Endothelial cell of umbilical vein (primary cell): ENCODE results near the gene ZNF778.

ENCODE experiments used
- POLR2A ChIP-seq: IDR thresholded peaks from 2 replicates; pipeline ENCODE4 v1.6.1; 2012; ENCODE audit warnings: low read depth, mild to moderate bottlenecking, control low read depth, low read length
- TF ChIP-seq, protein P1 (sequence below), 2 donors: IDR thresholded peaks; 1 replicate in 1 of 2; 2 replicates in 1 of 2; pipeline ENCODE4 v1.5.1; 2011; ENCODE audit warnings: low read length in 2 of 2, mild to moderate bottlenecking in 2 of 2, moderate library complexity in 2 of 2, control low read depth in 1 of 2, inconsistent platforms in 1 of 2, low read depth in 1 of 2; ENCODE audit not compliant: insufficient read depth in 1 of 2; ENCODE audit errors: extremely low read depth in 1 of 2
- TF ChIP-seq, protein P2 (sequence below): IDR thresholded peaks from 2 replicates; pipeline ENCODE4 v1.6.1; 2011; ENCODE audit not compliant: insufficient read depth, insufficient read length

DNA sequence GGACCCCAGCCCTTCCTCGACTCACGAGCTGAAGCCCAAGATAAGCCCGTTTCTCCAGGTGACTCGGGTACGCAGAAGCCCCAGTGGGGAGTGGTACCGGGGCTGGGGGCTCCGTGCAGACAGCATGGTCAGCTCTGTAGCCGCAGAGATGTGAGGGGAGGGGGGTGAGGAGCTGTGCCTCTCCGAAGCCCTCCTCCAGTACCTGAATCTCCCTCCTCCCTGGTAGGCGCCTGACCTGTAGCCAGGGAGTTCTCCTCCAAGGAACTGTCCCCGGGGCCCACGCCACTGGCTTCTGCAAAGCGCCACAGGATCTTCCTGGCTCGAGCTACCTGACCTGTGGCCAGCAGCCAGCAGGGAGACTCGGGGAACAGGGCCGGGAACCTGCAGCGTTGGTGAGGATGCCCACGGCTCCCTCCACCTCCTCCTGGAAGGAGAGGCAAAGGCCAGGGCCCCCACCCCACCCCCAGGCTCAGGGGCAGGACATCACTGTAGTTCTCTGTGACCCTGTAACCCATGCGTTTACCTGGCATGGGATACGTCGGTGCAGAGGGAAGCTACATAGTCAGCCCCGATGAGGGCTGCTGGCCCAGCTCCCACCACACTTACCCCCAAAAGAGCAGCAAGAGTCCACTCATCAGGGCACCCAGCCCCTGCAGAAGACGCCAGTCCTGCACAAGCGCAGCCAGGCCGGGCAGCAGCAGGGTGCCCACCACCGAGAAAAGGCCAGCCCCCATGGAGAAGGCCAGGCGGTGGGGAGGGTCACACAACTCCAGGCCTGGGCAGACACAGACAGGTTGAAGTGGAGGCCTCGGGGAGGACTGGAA, 18.9 kb upstream of the ZNF778 start:
- no peak for TF ChIP-seq POLR2A
- TF ChIP-seq, protein P1, sequence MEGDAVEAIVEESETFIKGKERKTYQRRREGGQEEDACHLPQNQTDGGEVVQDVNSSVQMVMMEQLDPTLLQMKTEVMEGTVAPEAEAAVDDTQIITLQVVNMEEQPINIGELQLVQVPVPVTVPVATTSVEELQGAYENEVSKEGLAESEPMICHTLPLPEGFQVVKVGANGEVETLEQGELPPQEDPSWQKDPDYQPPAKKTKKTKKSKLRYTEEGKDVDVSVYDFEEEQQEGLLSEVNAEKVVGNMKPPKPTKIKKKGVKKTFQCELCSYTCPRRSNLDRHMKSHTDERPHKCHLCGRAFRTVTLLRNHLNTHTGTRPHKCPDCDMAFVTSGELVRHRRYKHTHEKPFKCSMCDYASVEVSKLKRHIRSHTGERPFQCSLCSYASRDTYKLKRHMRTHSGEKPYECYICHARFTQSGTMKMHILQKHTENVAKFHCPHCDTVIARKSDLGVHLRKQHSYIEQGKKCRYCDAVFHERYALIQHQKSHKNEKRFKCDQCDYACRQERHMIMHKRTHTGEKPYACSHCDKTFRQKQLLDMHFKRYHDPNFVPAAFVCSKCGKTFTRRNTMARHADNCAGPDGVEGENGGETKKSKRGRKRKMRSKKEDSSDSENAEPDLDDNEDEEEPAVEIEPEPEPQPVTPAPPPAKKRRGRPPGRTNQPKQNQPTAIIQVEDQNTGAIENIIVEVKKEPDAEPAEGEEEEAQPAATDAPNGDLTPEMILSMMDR (IDR thresholded peaks at IDR 0.05; ENCODE audit: extremely low read depth in 1 of 2, insufficient read depth in 1 of 2, low read depth in 1 of 2, low read length in 2 of 2): no peak
- TF ChIP-seq, protein P2, sequence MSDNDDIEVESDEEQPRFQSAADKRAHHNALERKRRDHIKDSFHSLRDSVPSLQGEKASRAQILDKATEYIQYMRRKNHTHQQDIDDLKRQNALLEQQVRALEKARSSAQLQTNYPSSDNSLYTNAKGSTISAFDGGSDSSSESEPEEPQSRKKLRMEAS: no peak
